GM13977 (cell line): ENCODE results near the gene MYRIP.

Experiments used
- DNase-seq: peaks from one replicate; pipeline ENCODE4 v3.0.0; 2012; ENCODE audit warnings: low spot score
- CTCF ChIP-seq: IDR thresholded peaks from 2 replicates; pipeline ENCODE4 v1.5.1; 2012; ENCODE audit warnings: mild to moderate bottlenecking, control low read depth; ENCODE audit not compliant: insufficient read depth; ENCODE audit errors: extremely low read depth, missing control alignments
- in situ Hi-C: fragments of 300-500 bp; cut with MboI; formaldehyde crosslinking; loops from one replicate; pipeline ENCODE4 v1.12.0; 2022; ENCODE audit warnings: low sequenced_read_pairs, low pct_unique_long_range_greater_than_20kb, mixed read lengths, inconsistent platforms; ENCODE audit not compliant: unreplicated experiment

MYRIP gene

GRCh38 chr3:40255532-40255931 lies 446.1 kb downstream of the MYRIP start:
- TF ChIP-seq CTCF: no peak
- no peak for DNase-seq
- in situ Hi-C loops: no loop called here

GRCh38 chr3:40258064-40258463 lies 448.7 kb downstream of the MYRIP start:
- in situ Hi-C loops: no loop called here
- no peak for TF ChIP-seq CTCF
- DNase-seq: no peak

DNA sequence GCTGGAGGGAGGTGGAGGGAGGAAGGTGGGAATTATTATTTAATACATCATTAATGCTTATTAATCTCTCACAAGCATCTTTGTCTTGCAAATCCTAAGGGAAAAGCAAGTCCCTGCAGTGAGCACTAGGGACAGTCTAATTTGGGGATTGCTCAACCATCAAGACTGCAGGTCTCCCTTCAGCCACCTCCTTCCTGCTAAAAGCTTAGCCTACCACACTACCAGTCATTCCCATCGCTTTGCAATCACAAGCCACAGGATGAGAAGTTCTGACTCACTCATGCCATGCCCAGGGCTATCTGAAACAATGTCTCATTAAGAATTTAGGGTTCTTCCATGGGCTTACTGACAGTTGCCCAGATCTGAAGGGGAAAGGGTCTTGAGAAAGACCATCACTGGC lies 449.1 kb downstream of the MYRIP start:
- TF ChIP-seq CTCF: no peak
- in situ Hi-C loops: no loop called here
- DNase-seq: no peak

- no peak for DNase-seq
- no peak for TF ChIP-seq CTCF
- in situ Hi-C loops: no loop called here
Measured at GRCh38 chr3:40262331-40262730, 452.9 kb downstream of the MYRIP start.

DNA sequence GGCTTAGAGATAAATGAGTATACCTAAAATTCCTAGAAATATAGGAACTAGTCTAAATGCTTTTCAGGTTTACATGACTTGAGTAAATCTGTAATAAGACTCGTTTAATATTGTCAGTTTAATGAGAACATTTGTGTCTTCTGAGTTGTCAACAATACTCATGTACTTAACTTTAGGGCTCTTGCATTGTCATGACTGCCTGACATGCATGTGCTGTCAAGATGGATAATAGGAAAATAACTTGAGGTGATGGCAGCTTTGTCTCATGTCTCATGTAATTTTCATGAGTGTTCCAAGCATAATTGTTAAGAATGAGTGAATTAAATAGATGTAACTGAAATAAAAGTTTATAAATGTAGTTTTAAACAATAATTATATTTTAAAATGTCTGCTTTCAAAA lies 455.0 kb downstream of the MYRIP start:
- no peak for DNase-seq
- TF ChIP-seq CTCF: no peak
- in situ Hi-C loops: no loop called here

DNA sequence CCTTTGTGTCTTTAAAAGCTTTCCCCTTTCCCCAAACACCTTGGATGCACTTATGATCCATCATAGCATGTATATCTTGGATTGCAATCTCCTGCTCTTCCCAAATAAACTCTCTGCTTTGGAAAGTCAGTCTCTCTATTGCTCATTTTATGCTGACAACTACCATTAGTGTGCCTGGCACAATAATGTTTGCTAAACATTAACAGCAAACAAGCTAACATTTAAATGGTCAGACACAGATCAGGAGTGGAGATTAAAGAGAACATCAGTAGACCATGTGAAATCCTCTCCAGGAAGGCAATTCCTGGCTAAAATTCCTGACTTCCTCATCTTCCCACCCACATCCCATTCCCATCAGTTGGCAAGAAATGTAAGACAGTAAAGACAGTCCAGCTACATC lies 455.8 kb downstream of the MYRIP start:
- no peak for DNase-seq
- in situ Hi-C loops: no loop called here
- TF ChIP-seq CTCF: no peak
